ENCODE measurements around the gene SPOCK2. TPM values are rescaled to one million over a fixed set of nuclear protein-coding genes. Genes with fewer than 3 reads are reported as not detected.

The SPOCK2 gene
- total RNA-seq, 1 donor: 488 TPM

- H3K4me1 ChIP-seq (ENCODE audit: insufficient read depth, low read length): no peaks in the 10 kb centered on the region
- H3K9me3 ChIP-seq (ENCODE audit: low read depth, low read length): no peaks in the 10 kb centered on the region
- H3K27me3 ChIP-seq (ENCODE audit: insufficient read depth, low read length): no peaks in the 10 kb centered on the region
- H3K4me3 ChIP-seq (ENCODE audit: low read length): no peak overlapping the region
Measured at GRCh38 chr10:72098836-72099599, 10.7 kb upstream of the SPOCK2 start.

GRCh38 chr10:72098301-72098835, 10.0 kb upstream of the SPOCK2 start:
- no peaks in the 10 kb centered on the region for H3K9me3 ChIP-seq (ENCODE audit: low read depth, low read length)
- H3K4me1 ChIP-seq (ENCODE audit: insufficient read depth, low read length): no peaks in the 10 kb centered on the region
- H3K4me3 ChIP-seq (ENCODE audit: low read length): no peak overlapping the region
- no peaks in the 10 kb centered on the region for H3K27me3 ChIP-seq (ENCODE audit: insufficient read depth, low read length)

- Histone ChIP-seq H3K4me1 (ENCODE audit: insufficient read depth, low read length) (no peaks in the 10 kb centered on the region), H3K27me3 (ENCODE audit: insufficient read depth, low read length) (no peaks in the 10 kb centered on the region), H3K9me3 (ENCODE audit: low read depth, low read length) (no peaks in the 10 kb centered on the region), H3K4me3 (ENCODE audit: low read length) (no peak overlapping the region)
Measured at GRCh38 chr10:72097448-72098300, 9.3 kb upstream of the SPOCK2 start.

- Histone ChIP-seq H3K27me3 (ENCODE audit: insufficient read depth, low read length) (no peaks in the 10 kb centered on the region), H3K4me1 (ENCODE audit: insufficient read depth, low read length) (peaks cover 3% of the 10 kb centered on the region), H3K4me3 (ENCODE audit: low read length) (no peak overlapping the region), H3K9me3 (ENCODE audit: low read depth, low read length) (no peaks in the 10 kb centered on the region)
Measured at GRCh38 chr10:72096115-72097000, 8.0 kb upstream of the SPOCK2 start.

- Histone ChIP-seq H3K9me3 (ENCODE audit: low read depth, low read length) (no peaks in the 10 kb centered on the region), H3K27me3 (ENCODE audit: insufficient read depth, low read length) (no peaks in the 10 kb centered on the region), H3K4me1 (ENCODE audit: insufficient read depth, low read length) (peaks cover 14% of the 10 kb centered on the region), H3K4me3 (ENCODE audit: low read length) (no peak overlapping the region)
Measured at GRCh38 chr10:72095195-72095594, 6.8 kb upstream of the SPOCK2 start.

- H3K4me1 ChIP-seq (ENCODE audit: insufficient read depth, low read length): peaks cover 20% of the 10 kb centered on the region
- peaks cover 4% of the 10 kb centered on the region for H3K27me3 ChIP-seq (ENCODE audit: insufficient read depth, low read length)
- no peak overlapping the region for H3K4me3 ChIP-seq (ENCODE audit: low read length)
- H3K9me3 ChIP-seq (ENCODE audit: low read depth, low read length): no peaks in the 10 kb centered on the region
Measured at GRCh38 chr10:72094574-72094973, 6.2 kb upstream of the SPOCK2 start.

GRCh38 chr10:72093450-72093849, 5.1 kb upstream of the SPOCK2 start:
- peaks cover 28% of the 10 kb centered on the region for H3K4me1 ChIP-seq (ENCODE audit: insufficient read depth, low read length)
- no peaks in the 10 kb centered on the region for H3K9me3 ChIP-seq (ENCODE audit: low read depth, low read length)
- H3K4me3 ChIP-seq (ENCODE audit: low read length): no peak overlapping the region
- peaks cover 11% of the 10 kb centered on the region for H3K27me3 ChIP-seq (ENCODE audit: insufficient read depth, low read length)

- H3K9me3 ChIP-seq (ENCODE audit: low read depth, low read length): no peaks in the 10 kb centered on the region
- peaks cover 33% of the 10 kb centered on the region for H3K4me1 ChIP-seq (ENCODE audit: insufficient read depth, low read length)
- no peak overlapping the region for H3K4me3 ChIP-seq (ENCODE audit: low read length)
- peaks cover 16% of the 10 kb centered on the region for H3K27me3 ChIP-seq (ENCODE audit: insufficient read depth, low read length)
Measured at GRCh38 chr10:72092987-72093386, 4.6 kb upstream of the SPOCK2 start.

GRCh38 chr10:72092171-72092924, 4.0 kb upstream of the SPOCK2 start:
- Histone ChIP-seq H3K4me3 (ENCODE audit: low read length) (no peak overlapping the region), H3K27me3 (ENCODE audit: insufficient read depth, low read length) (peaks cover 17% of the 10 kb centered on the region), H3K9me3 (ENCODE audit: low read depth, low read length) (no peaks in the 10 kb centered on the region), H3K4me1 (ENCODE audit: insufficient read depth, low read length) (peaks cover 39% of the 10 kb centered on the region)

- H3K9me3 ChIP-seq (ENCODE audit: low read depth, low read length): no peaks in the 10 kb centered on the region
- no peak overlapping the region for H3K4me3 ChIP-seq (ENCODE audit: low read length)
- H3K27me3 ChIP-seq (ENCODE audit: insufficient read depth, low read length): peaks cover 17% of the 10 kb centered on the region
- peaks cover 58% of the 10 kb centered on the region for H3K4me1 ChIP-seq (ENCODE audit: insufficient read depth, low read length)
Measured at GRCh38 chr10:72090326-72090725, 2.0 kb upstream of the SPOCK2 start.

GRCh38 chr10:72089618-72090017, 1.3 kb upstream of the SPOCK2 start:
- Histone ChIP-seq H3K4me3 (ENCODE audit: low read length) (no peak overlapping the region), H3K27me3 (ENCODE audit: insufficient read depth, low read length) (peaks cover 17% of the 10 kb centered on the region), H3K9me3 (ENCODE audit: low read depth, low read length) (no peaks in the 10 kb centered on the region), H3K4me1 (ENCODE audit: insufficient read depth, low read length) (peaks cover 66% of the 10 kb centered on the region)

GRCh38 chr10:72088889-72089575, 681 bp upstream of the SPOCK2 start:
- Histone ChIP-seq H3K4me3 (ENCODE audit: low read length) (peak overlapping the region; percentile 74), H3K4me1 (ENCODE audit: insufficient read depth, low read length) (peaks cover 71% of the 10 kb centered on the region), H3K27me3 (ENCODE audit: insufficient read depth, low read length) (peaks cover 17% of the 10 kb centered on the region), H3K9me3 (ENCODE audit: low read depth, low read length) (no peaks in the 10 kb centered on the region)

GRCh38 chr10:72087392-72087968, 871 bp downstream of the SPOCK2 start:
- Histone ChIP-seq H3K4me3 (ENCODE audit: low read length) (peak overlapping the region; percentile 74), H3K4me1 (ENCODE audit: insufficient read depth, low read length) (peaks cover 87% of the 10 kb centered on the region), H3K9me3 (ENCODE audit: low read depth, low read length) (no peaks in the 10 kb centered on the region), H3K27me3 (ENCODE audit: insufficient read depth, low read length) (peaks cover 17% of the 10 kb centered on the region)
